Activated CD8-positive, alpha-beta memory T cell treated with anti-CD3 and anti-CD28 coated beads, Interleukin-2, amount 50 U/mL, for 48 hours (primary cell): ENCODE measurements around the gene MRPL33.

Source experiments
- DNase-seq: peaks from one replicate; pipeline ENCODE4 v3.0.0-alpha.2; 2020

The MRPL33 gene

DNA sequence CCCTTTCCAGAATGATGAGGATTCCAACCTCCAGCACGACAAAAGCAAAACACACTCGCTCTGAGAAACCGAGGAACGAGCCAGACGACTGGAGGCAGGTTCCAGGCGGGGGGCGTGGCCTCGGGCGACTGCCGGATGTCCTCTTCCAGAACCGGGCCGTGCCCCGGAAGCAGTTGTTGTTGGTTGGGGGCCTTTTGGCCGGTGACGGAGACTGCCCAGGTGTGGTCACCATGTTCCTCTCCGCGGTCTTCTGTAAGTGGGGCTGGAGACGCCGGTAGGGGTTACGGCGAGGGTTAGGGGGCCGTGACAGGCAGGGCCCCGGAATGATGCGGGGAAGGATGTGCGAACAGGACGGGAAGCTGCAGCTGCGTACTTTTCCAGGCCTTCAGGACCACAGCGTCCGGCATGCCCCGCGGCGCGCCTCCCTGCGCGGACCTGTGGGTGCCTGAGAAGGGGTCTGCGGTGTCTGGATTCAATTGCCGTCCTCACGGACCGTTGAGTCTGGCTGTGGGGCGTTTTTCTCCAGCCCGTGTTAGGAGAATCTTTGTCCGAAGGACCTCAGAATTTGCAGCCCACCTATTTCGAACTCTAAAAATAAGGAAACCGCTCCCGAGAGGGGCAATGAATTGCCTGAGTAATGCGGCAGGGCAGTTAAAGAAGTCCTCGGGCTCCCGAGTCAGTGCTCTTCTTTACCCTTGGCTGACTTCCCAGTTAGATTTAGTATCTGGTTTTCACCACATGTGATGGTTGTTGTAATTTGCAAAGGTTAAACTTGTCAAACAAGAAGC is at the start of gene MRPL33:
MRPL33 (plus strand) TSS at position 172 of the 788 bp plus-strand sequence; CDS start at position 231, 59 bp downstream.
- DNase-seq, result peak; percentile 96

DNA sequence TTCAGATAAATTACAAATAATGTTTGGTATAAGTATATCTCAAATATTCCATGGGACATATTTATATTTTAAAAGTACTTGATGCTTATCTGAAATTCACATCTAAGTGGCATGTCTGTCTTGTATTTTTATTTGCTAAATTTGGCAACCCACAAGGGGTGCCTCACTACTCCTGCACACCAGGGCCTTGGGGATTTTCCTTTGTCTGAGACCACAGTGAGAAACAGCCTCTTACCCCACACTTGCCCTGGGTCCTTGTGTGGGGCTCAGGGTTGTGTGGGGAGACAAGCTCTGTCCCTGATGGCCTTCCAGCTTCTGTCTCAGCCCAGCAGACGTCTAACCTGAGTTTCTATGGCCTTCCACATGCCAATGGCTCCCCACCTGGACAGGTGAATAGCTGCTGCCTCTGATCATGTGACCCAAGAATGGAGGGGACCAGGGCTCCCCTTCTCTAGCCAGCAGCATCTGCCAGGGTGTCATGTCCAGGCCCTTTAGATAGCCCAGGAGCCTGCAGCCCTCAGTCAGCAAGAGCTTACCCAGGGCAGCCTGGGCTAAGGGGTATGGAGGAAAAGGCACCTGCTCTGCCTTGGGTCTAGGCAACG is 49.5 kb upstream of the MRPL33 start:
- no peak for DNase-seq

DNA sequence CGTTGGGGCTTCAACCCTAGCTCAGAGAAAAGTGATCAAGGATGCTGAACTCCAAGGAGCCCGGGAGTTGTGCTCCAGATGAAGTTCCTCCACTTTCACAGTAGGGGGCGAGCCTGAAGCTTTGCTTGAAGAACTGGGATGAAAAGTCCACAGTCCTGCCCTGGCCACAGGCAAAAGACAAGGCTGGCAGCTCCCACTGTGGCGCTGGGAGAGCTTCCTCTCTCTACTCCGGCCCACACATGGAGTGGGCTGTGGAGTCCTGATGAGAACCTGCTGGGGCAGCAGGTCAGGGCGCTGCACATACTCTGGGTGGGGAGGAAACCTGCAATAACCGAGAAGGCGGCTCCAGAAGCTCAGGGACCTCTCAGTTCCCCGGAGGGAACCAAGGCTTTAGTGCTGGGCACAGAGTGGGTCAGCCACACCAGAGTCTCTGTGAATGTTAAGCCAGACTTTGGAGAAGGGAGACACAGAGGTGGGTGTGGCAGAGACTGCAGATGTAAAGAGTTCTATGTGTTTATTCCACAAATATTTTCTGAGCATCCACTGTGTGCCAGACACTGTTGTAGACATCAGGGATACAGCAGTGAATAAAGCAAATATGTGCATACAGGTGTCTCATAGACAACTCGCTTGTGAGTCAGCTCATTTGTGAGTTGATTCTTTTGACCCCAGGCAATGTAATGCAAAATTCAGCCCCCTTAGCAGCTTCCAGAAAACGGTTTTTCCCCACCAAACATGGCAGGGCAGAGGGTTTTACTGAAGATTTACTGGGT is 48.0 kb upstream of the MRPL33 start:
- DNase-seq, result peak; percentile 62

DNA sequence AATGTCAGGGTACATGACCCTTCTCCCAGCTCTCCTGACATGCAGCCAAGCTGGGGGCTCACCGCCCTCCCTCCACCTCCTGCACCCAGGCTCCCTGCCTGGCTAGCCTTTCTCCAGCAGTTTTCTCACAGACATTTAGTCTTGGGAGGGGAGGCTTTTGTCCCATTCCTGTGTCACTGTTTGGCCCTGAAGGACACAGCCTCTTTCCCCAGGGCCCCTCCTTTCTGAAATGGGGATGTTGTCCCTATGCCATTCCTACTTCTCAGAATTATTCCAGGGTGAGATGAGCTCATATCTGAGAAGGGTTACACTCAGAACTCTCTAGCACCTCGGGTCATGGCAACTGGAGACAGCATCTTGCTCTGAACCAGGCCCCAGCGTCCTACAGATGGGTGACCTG is 47.3 kb upstream of the MRPL33 start:
- no peak for DNase-seq

DNA sequence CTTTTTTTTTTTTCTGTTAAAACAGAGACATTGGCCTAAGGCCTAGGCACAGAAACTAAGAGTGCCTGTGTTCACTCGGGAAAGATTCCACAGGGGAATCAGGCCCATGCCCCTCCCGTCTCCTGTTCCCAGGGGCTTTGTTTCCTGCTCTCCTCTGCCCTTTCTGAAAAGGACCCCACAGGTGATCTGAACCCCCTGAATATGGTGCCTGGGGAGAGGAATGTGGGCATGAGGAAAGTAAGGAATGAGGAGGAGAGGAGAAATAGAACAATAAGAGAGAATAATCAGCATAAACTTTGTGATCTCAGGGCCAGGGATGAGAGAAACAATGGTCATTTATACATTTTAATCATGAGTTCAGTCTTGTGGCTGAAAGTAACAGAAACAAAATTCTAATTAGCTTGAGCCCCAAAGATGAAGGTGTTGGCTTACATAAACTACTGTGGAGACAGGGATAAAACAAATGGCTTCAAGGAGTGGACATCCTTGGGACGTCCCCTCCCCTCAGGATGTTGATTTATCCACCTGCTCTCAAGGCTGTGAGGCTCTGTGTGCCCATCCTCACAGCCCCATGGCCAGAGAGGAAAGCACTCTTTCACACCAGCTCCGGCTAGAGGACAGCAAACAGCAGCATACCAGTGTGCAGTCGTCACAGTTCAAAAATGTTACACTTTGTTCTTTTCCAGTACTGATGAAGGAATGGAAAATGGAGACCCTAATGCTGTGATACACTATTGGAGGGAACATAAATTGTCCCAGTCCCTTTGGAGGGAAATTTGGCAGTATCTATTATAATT is 46.4 kb upstream of the MRPL33 start:
- DNase-seq, result no peak

DNA sequence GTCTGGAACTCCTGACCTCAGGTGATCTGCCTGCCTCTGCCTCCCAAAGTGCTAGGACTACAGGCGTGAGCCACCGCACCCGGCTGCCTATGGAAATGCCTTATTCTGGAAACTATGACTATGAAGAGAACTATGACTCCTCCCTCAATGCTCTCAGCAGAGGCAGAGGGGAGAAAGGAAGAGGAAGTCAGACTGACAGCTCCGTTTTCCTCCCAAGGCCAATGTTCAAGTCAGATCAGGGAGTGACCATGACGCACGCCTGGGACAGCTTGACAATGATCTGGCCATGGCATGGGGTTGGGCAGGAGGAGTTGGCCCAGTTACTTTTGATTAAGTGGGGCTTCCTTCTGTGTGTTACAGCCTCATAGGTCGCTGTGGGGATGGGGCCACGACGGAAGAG is 44.3 kb upstream of the MRPL33 start:
- DNase-seq, result no peak

DNA sequence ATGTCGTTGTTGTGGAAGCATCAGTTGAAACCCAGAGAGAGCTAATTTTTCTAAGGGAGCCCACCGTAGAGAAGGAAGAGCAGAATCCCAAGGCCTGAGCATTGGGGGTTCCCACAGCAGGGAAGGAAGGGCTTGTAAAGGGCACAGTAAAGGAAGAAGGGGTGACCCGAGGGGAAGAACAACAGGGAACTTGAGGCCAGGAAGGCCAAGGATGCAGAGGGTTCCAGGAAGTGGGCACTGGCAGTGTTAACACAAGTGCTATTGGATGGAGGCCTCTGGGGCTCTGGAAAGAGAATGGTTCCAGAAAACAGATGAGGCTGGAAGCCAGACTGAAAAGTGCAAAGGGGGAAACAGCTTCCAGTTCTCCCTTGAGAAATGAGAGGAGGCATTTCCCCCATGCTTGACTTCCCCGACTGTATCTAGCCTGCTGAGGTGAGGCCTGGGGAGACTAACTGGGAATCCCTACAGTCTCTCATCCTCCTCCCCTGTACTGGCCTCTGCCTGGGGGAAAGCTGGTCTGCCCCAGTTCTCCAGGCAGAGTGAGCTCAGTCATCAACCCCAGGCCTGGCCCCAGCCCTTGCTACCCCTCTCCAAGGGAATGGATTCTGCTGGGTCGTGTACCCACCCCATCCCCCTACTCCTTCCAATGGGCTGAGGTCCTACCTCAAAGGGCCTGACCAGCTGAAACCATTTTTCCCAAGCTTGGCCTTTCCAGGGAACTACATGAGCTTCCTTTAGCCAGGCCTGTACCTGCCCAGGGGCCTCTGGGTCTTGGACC is 43.2 kb upstream of the MRPL33 start:
- DNase-seq, result no peak

DNA sequence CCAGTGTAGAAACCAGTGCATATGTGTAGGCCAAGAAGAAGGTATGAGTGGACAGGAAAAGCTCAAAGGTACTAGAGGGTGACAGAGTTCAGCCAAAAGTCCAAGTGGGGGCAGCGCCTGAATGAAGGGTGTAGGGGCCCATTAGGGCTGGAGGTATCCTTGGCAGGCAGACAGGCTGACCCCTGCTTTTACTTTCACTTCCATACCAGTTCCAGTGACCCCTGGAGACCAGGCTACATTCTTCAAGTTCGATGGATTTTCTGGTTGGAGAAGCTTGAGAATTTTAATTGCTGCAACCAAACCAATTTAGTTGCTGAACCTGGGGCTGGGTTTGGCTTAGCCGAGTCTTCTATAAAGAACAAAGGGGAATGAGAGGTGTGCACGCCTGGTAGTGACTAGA is 42.3 kb upstream of the MRPL33 start:
- no peak for DNase-seq

DNA sequence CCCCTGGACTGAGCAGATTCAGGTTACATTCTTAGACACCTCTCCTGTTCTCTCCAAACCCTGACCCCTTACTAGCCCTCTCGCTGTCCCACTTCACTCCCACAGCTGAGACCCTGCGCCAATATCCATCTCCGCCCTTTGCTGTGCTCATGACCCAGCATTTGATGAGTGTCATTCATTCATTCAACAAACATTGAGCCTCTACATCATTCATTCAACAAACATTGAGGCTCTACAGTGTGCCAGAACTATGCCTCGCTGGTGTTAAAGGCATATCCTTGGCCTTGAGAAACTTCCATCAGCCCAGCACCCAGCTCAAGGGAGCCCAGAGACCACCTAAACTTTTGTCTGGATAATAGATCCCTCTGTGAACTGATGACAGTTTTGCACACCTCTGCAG is 41.9 kb upstream of the MRPL33 start:
- DNase-seq, result no peak

DNA sequence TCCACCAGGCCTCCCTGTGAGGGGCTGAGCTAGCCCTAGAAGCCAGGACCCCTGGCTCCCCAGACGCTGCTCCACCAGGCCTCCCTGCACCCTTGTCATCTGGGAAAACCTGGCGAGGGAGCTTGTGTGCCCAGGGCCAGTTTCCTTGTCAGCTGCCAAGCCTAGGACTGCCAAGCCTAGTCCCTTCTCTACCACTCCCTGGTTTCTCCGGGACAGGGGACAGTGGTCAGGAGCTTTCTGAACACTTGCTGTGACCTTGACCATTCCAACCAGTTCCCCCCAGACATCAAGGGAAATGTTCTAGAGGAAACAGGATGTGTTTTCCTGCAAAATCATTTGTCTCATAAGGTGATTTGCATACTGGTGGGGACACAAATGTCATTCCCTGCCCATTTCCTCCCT is 41.3 kb upstream of the MRPL33 start:
- DNase-seq, result no peak

DNA sequence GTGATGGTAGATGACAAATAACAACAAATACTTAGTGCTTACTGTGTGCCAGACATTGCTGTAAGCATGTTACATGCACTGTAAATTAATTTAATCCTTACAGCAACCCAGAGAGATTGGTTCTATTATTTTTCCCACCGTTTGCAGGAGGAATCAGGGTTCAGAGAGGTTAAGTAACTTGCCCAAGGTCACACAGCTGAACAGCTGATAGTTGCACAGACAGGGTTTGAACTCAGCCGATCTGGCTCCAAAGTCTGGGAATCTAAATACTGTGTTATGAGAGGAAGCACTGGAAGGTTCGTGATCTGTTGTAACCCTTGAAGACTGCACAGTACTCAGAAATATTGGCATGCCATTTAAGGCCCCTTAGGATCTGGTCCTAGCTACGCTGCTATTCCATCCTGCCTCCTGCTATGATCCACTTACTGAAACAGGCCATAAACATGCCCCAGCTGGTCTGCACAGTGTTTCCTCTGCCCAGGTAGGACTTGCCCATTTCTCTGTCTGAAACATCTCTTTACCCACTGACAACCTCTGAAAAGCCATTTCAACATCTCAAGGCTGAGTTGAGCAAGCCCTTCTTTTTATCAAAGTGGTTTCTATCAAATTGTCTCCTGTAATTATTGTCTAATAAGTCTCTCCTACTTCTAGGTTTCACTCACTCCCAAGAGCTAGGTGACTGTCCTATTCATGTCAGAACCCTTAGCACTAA is 40.4 kb upstream of the MRPL33 start:
- no peak for DNase-seq

DNA sequence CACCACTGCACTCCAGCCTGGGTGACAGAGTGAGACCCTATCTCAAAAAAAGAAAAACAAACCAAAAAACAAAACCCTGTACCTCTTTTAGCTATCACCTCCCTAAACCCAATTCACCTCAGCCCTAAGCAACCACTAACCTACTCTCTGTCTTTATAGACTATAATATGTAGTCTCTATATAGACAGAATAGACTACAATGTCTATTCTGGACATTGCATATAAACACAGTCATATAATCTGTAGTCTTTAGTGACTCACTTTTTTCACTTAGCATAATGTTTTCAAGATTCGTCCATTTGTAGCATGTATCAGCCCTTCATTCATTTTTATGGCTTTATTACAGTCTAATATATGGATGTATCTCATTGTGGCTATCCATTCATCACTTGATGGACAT is 37.2 kb upstream of the MRPL33 start:
- DNase-seq, result no peak

DNA sequence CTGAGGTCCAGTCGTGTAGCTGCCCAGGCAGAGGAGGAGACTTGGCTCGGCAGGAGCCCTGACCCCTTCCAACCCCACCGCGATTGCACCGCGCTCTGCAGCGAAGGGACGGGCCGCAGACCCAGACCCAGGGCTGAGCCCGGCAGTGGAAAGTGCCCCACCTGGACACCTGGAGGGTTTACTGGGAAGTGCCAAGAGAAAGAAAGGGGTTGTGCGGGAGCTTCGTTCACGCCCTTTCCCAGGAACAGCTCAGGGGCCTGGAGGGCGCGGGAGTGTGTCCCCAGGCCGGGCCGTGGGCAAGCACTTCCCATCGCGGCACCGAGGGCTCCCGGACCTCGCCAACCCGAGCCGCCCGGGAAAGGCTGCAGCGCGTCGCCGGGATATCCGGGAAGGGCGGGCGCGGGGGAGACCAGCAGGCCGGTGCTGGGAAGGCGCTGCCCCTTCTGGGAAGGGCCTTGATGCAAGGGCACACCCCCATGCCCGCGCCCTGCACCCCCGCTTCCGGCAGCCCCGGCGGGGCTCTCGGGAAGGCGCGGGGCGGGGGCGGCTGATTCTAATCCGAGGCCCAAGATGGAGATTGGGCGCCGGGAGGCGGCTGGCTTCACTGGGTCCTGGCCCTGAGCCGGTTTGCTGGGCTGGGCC is 36.1 kb upstream of the MRPL33 start:
- peak; percentile 85 for DNase-seq

DNA sequence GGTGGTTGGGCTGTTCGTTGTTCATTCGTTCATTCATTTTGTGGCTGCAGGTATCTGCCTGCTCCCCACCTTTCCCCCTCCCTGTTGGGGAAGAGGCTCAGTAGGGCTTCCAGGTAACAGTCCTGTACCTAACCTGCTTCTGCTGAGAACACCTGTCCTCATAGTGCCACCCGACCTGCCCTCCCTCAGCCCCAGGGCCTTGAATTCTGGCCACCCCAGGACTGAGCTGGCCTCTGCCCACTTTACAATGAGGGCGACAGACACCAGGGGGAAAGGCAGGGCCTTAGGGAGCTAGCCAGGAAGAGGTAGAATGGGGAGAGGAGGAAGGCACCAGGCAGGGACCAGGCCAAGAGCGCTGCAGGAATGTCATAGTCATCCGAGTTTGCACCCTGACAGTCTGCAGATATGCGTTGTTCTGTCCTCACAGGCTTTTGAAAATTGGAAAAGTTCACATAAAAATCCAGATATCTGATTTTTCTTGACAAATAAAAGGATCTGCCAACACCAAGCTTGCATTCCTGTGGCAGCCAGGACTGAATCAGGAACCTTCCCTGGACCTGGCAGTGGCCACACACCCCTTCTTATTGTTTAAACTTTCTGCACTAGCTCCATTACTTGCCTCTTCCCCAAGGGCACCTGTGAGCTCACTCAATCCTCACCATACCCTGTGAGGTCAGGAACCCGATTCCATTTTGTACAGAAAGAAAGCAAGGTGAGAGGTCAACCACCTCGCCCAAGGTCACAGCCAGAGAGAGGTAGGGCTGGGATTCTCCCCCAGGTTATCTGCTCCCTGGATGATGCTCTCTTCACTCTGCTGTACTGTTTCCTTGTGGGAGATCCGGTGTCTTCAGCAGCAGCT is 35.3 kb upstream of the MRPL33 start:
- no peak for DNase-seq

DNA sequence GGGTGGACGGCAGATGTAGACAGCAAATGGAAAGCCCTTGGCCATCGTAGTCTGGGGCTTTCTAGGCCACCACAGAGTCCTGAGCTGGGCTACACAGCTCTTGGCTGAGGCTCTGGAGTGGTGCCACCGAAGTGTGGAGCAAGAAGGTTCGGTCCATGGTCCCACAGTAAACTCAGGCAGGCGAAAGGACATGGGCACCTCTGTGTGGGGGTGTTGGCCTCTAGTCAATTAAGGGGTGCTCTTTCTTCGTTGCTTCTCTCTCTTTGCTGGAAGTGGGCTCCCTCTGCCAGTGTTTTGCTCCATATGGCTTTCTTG is 34.7 kb upstream of the MRPL33 start:
- DNase-seq, result no peak

DNA sequence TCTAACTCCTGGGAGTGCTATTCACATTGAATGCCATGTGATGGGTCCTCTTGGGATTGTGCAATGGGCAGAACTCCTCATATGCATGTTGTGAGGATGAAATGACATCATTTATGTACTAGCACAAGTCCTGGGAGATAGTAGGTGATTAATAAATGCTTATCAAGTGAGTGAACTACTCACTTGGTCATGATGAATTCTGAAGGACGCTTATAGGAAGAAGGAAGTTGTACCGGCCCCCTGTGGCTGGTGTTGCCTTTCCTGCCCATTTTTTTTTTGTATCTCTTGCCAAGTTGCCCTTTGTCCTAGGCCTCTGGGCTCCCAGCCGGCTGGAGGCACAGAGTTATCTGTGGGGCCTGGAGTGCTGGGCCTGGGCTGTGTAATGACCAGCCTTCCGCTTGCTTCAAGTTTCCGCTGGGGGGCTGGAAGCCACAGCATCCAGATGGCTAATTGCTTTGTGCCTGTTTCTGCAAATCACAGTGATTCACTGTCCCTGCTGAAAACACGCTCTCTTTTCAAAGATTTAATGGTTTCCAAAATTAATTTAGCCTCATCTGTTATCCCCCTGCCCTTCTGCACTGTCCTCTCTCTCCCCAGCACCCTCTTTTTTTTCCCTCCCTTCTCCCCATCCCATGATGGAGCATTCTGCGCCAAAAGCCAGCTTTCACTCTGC is 33.7 kb upstream of the MRPL33 start:
- no peak for DNase-seq

DNA sequence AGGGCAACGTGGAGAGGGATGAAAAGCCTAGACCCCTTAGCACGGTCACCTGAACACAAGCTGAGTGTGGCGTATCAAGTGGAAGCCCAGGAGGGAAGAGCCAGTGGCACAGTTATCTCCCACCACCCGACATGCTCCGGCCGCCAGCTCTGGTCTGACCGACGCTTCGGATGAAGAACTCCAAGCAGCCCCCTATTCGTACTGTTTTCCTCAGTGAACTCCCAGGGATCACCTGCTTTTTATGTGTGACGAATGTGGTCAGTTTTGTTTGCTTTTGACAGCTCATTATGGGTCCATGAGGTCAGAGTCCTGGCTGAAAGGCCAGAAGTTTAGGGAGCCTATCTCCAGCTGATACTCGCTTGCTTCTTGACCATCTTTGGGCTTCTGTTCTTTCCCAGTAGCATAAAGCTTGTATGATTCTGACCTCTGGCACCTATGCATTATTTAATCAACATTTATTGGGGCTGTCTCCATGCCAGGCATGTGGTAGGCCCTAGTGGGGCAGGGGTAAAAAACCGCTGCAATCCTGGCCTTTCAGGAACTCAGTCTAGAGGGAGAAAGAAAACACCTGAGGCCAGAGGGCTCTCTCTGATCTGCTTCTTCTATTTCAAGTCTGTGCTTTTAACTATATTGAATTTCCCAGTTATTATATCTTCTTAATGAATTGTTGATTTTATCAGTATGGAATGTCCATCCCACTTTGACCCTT is 33.0 kb upstream of the MRPL33 start:
- DNase-seq, result no peak

DNA sequence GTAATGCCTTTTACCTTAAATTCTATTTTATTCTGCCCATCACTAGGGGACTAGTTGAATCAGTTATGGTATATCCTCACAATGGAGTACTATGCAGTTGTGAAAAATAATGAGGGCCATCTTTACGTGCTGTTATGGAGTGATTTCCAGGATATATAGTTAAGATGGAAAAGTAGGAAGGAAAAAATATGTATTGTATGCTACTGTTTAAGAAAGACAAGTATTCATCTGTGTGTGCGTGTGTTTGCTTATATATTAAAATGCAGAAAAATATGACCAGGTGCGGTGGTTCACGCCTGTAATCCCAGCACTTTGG is 32.5 kb upstream of the MRPL33 start:
- no peak for DNase-seq

DNA sequence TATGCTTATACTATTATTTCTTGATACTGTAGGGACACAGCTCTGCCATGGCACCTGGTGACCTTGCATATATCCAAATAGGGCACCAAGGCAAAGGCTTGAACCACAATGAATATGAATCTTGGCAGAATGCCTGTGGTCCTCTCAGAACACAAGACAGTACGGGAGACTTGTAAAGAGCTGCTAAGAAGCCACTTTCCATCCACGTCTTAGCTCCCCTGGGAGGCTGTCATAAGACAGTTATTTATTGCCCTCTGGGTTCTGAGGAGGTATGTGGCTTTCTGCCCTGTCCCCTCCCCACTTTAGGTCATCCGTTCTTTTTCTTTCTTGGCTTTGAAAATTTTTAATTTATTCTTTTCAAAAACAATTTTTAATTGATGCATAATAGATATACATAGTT is 29.8 kb upstream of the MRPL33 start:
- no peak for DNase-seq
